H1 (cell line): Measurements from ENCODE around the gene HIPK3. TPM values are rescaled to one million over a fixed set of nuclear protein-coding genes. Genes with fewer than 3 reads are reported as not detected.

Experiments
- CTCF ChIA-PET: fragments of 300-600 bp; sonication (Branson Sonifier 250); formaldehyde crosslinking; loops from one replicate; lab custom pipeline; 2021; ENCODE audit not compliant: partially characterized antibody; lab: Charles Lee
- POLR2A ChIA-PET: fragments of 300-600 bp; sonication (Branson Sonifier 250); formaldehyde crosslinking; loops from one replicate; lab custom pipeline; 2021; ENCODE audit warnings: inconsistent platforms; ENCODE audit not compliant: partially characterized antibody; lab: Charles Lee
- DNase-seq, 2 experiments: peaks; one replicate each; pipeline versions ENCODE4 v3.0.0 to v3.0.0-alpha.2; 2010 to 2022; ENCODE audit warnings: low spot score in 2 of 2, low read depth in 1 of 2, mixed read lengths in 1 of 2
- FAIRE-seq: peaks from 2 replicates; lab custom pipeline; 2011; peaks lifted over from hg19 to GRCh38; lab: Jason Lieb, UNC
- H2AFZ ChIP-seq: 2 replicates; pipeline ENCODE4 v1.8.1; 2012; ENCODE audit warnings: low read length, inconsistent platforms
- H2AK5ac ChIP-seq: 2 replicates; pipeline ENCODE4 v1.6.1; 2013; ENCODE audit warnings: low read depth, low read length
- H2BK120ac ChIP-seq: replicated peaks from 2 replicates; pipeline ENCODE3; 2013; ENCODE audit warnings: low read depth, low read length, inconsistent platforms
- H2BK12ac ChIP-seq: 2 replicates; pipeline ENCODE4 v1.6.1; 2013; ENCODE audit warnings: low read depth, low read length
- H2BK15ac ChIP-seq: 2 replicates; pipeline ENCODE4 v1.6.1; 2013; ENCODE audit warnings: low read length
- H2BK20ac ChIP-seq: 2 replicates; pipeline ENCODE4 v1.6.1; 2013; ENCODE audit warnings: low read length
- H2BK5ac ChIP-seq: 2 replicates; pipeline ENCODE4 v1.6.1; 2013; ENCODE audit warnings: low read depth, low read length
- H3K14ac ChIP-seq: 2 replicates; pipeline ENCODE4 v1.6.1; 2013; ENCODE audit warnings: inconsistent platforms; ENCODE audit not compliant: insufficient read length
- H3K18ac ChIP-seq: 2 replicates; pipeline ENCODE4 v1.6.1; 2013; ENCODE audit warnings: low read length; ENCODE audit errors: extremely low read depth
- H3K23ac ChIP-seq: 2 replicates; pipeline ENCODE4 v1.6.1; 2013; ENCODE audit warnings: inconsistent platforms; ENCODE audit not compliant: insufficient read length
- H3K23me2 ChIP-seq: 2 replicates; pipeline ENCODE4 v1.6.1; 2013; ENCODE audit warnings: low read depth, low read length
- H3K27ac ChIP-seq: 2 replicates; pipeline ENCODE4 v1.6.1; 2011; ENCODE audit warnings: low read depth, low read length, inconsistent platforms
- H3K27me3 ChIP-seq, 4 experiments: replicated peaks in 1 of 4; 1 replicate in 1 of 4; 2 replicates in 3 of 4; pipeline versions ENCODE4 v1.6.1 to v1.8.1; 2011 to 2013; ENCODE audit warnings: low read length in 3 of 4, mild to moderate bottlenecking in 3 of 4, inconsistent platforms in 2 of 4, mixed read lengths in 2 of 4, moderate library complexity in 1 of 4; ENCODE audit not compliant: control insufficient read depth in 3 of 4, insufficient read depth in 3 of 4; ENCODE audit errors: extremely low read depth in 1 of 4
- H3K36me3 ChIP-seq, 4 experiments: 2 replicates each; pipeline versions ENCODE4 v1.6.1 to v1.8.1; 2011 to 2013; ENCODE audit warnings: mild to moderate bottlenecking in 4 of 4, low read length in 3 of 4, moderate library complexity in 2 of 4, control low read depth in 1 of 4, inconsistent platforms in 1 of 4; ENCODE audit not compliant: insufficient read depth in 4 of 4, control insufficient read depth in 2 of 4
- H3K4ac ChIP-seq: replicated peaks from 2 replicates; pipeline ENCODE3; 2013; ENCODE audit warnings: low read length, low read depth, mixed read lengths, inconsistent platforms; ENCODE audit not compliant: insufficient read length
- H3K4me1 ChIP-seq, 4 experiments: replicated peaks in 1 of 4; 1 replicate in 1 of 4; 2 replicates in 3 of 4; pipeline versions ENCODE4 v1.6.1 to v1.8.1; 2011 to 2013; ENCODE audit warnings: low read length in 3 of 4, inconsistent platforms in 2 of 4, mixed read lengths in 1 of 4; ENCODE audit not compliant: insufficient read depth in 4 of 4, control insufficient read depth in 3 of 4
- H3K4me2 ChIP-seq, 2 experiments: 2 replicates each; pipeline versions ENCODE4 v1.6.1 to v1.8.1; 2011 to 2013; ENCODE audit warnings: low read depth in 2 of 2, low read length in 2 of 2, control low read depth in 1 of 2, inconsistent platforms in 1 of 2, mild to moderate bottlenecking in 1 of 2; ENCODE audit not compliant: insufficient read depth in 1 of 2
- H3K4me3 ChIP-seq, 4 experiments: fragments of 200-600, 300-600 bp in 1 of 4; sonication (generic), shearing (Covaris generic), sonication (Bioruptor Twin) in 1 of 4; 2 replicates each; pipeline versions ENCODE4 v1.5.1 to v1.8.1; 2011 to 2016; ENCODE audit warnings: low read length in 4 of 4, low read depth in 3 of 4, control low read depth in 2 of 4, inconsistent platforms in 2 of 4, mild to moderate bottlenecking in 2 of 4, mixed read lengths in 1 of 4, moderate library complexity in 1 of 4; ENCODE audit not compliant: insufficient read depth in 2 of 4; ENCODE audit errors: extremely low read depth in 1 of 4
- H3K56ac ChIP-seq: replicated peaks from 2 replicates; pipeline ENCODE3; 2013; ENCODE audit warnings: low read depth, mild to moderate bottlenecking, mixed read lengths, low read length, inconsistent platforms; ENCODE audit not compliant: insufficient read length
- H3K79me1 ChIP-seq: 2 replicates; pipeline ENCODE4 v1.6.1; 2013; ENCODE audit warnings: low read depth, low read length, control low read depth
- H3K79me2 ChIP-seq, 2 experiments: 2 replicates each; pipeline versions ENCODE4 v1.6.1 to v1.8.1; 2012 to 2013; ENCODE audit warnings: low read length in 2 of 2, mild to moderate bottlenecking in 2 of 2, inconsistent platforms in 1 of 2; ENCODE audit not compliant: insufficient read depth in 2 of 2, control insufficient read depth in 1 of 2
- H3K9ac ChIP-seq, 4 experiments: replicated peaks in 1 of 4; 1 replicate in 1 of 4; 2 replicates in 3 of 4; pipeline versions ENCODE4 v1.6.1 to v1.8.1; 2011 to 2013; ENCODE audit warnings: low read depth in 3 of 4, low read length in 3 of 4, control low read depth in 2 of 4, mild to moderate bottlenecking in 2 of 4, moderate library complexity in 2 of 4, inconsistent platforms in 1 of 4; ENCODE audit errors: extremely low read depth in 1 of 4
- H3K9me3 ChIP-seq, 2 experiments: 2 replicates each; pipeline versions ENCODE4 v1.6.1 to v1.8.1; 2012 to 2013; ENCODE audit warnings: mild to moderate bottlenecking in 2 of 2, moderate library complexity in 2 of 2, control low read depth in 1 of 2, inconsistent platforms in 1 of 2, low read depth in 1 of 2, low read length in 1 of 2, mixed read lengths in 1 of 2; ENCODE audit not compliant: insufficient read depth in 2 of 2
- H4K20me1 ChIP-seq, 2 experiments: replicated peaks in 1 of 2; 2 replicates each; pipeline versions ENCODE3 to v1.8.1; 2011 to 2013; ENCODE audit warnings: inconsistent platforms in 2 of 2, low read length in 2 of 2, mild to moderate bottlenecking in 1 of 2; ENCODE audit not compliant: insufficient read depth in 2 of 2, control insufficient read depth in 1 of 2
- H4K5ac ChIP-seq: 2 replicates; pipeline ENCODE4 v1.6.1; 2013; ENCODE audit warnings: low read length, low read depth, mixed read lengths, inconsistent platforms; ENCODE audit not compliant: insufficient read length
- H4K8ac ChIP-seq: 2 replicates; pipeline ENCODE4 v1.8.0; 2013; ENCODE audit warnings: mild to moderate bottlenecking, moderate library complexity, low read length, inconsistent platforms; ENCODE audit not compliant: insufficient read depth; ENCODE audit errors: extremely low read depth
- H4K91ac ChIP-seq: replicated peaks from 2 replicates; pipeline ENCODE3; 2013; ENCODE audit warnings: low read length, mixed read lengths, inconsistent platforms; ENCODE audit not compliant: insufficient read length
- CREB1 ChIP-seq: IDR thresholded peaks from 2 replicates; pipeline ENCODE4 v1.6.1; 2012; ENCODE audit warnings: inconsistent platforms
- CTBP2 ChIP-seq: IDR thresholded peaks from 2 replicates; pipeline ENCODE4 v1.7.0; 2011; ENCODE audit warnings: borderline replicate concordance, mild to moderate bottlenecking, moderate library complexity, mixed read lengths, low read length; ENCODE audit not compliant: insufficient read depth, insufficient read length
- NANOG ChIP-seq: IDR thresholded peaks from 2 replicates; pipeline ENCODE4 v1.6.1; 2011; ENCODE audit warnings: low read length, low read depth, mild to moderate bottlenecking, inconsistent platforms; ENCODE audit not compliant: insufficient read depth, poor library complexity, severe bottlenecking
- TAF7 ChIP-seq: optimal IDR thresholded peaks from 2 replicates; pipeline ENCODE3; 2011; ENCODE audit warnings: low read depth, mild to moderate bottlenecking, inconsistent platforms, low read length, moderate library complexity, borderline replicate concordance
- TEAD4 ChIP-seq: IDR thresholded peaks from 2 replicates; pipeline ENCODE4 v1.6.1; 2012; ENCODE audit warnings: low read depth, low read length, inconsistent platforms, mixed read lengths
- polyA plus RNA-seq, 7 experiments: library from polyadenylated mRNA; depleted of rRNA in 3 of 7; stranded (reverse) in 5 of 7; unstranded in 2 of 7; fragments of >200 nt in 5 of 7; fragments of 200-250 nt in 2 of 7; gene quantifications; 1 replicate in 5 of 7; 2 replicates in 1 of 7; 4 replicates in 1 of 7; pipeline versions ENCODE4 v1.2.1 to v1.2.3, GENCODE V29; 2011 to 2013; ENCODE audit warnings: missing spikeins in 2 of 7, mixed read lengths in 2 of 7
- total RNA-seq: library from RNA; stranded (reverse); fragmentation: NEBNext Ultra II Directional; extraction: Animal tissue kit (Norgen Biotek cat#: 25700); gene quantifications from 2 replicates; pipeline ENCODE4 v1.2.1, GENCODE V29; 2021

Gene HIPK3
- total and polyA plus RNA-seq, 2 of the 8 experiments (the other 6 are each of a cell fraction or from before 2014, with no cell fraction given): 5.0 to 22.3 TPM

- no peak overlapping the region for H2BK5ac ChIP-seq
- peaks cover 2 to 4% of the 10 kb centered on the region in 2 experiments for H4K20me1 ChIP-seq
- no peak for FAIRE-seq
- no peak overlapping the region for H2AK5ac ChIP-seq
- no peak overlapping the region for H3K27ac ChIP-seq
- ChIA-PET POLR2A (interaction anchor here (0.7 kb wide), 1 partner anchor 81 kb away, joined by 4 read pairs; no protein-coding TSS in a partner anchor), CTCF (interaction anchor here (1.6 kb wide), 1 partner anchor 12 kb away, joined by 3 read pairs; no protein-coding TSS in a partner anchor)
- no peak overlapping the region for H2BK15ac ChIP-seq
- H3K9me3 ChIP-seq: no peaks in the 10 kb centered on the region
- H3K14ac ChIP-seq: no peak overlapping the region
- no peak overlapping the region for H2BK12ac ChIP-seq
- H3K9ac ChIP-seq: no peak overlapping the region
- H3K4me2 ChIP-seq: no peak overlapping the region
- peaks cover 0 to 34% of the 10 kb centered on the region in 2 experiments; a peak in 2 of 4 replicates for H3K79me2 ChIP-seq
- no peaks in the 10 kb centered on the region for H3K36me3 ChIP-seq
- H3K4me3 ChIP-seq: no peak overlapping the region
- H2BK20ac ChIP-seq: no peak overlapping the region
- H2AFZ ChIP-seq: no peak overlapping the region
- no peak overlapping the region for H3K4ac ChIP-seq
- H4K8ac ChIP-seq: no peak overlapping the region
- no peak overlapping the region for H4K91ac ChIP-seq
- no peaks in the 10 kb centered on the region; the same call in 1 of the 2 replicates for H3K23me2 ChIP-seq
- DNase-seq: no peak
- no peaks in the 10 kb centered on the region for H3K27me3 ChIP-seq
- no peaks in the 10 kb centered on the region for H3K4me1 ChIP-seq
- TF ChIP-seq CTBP2: no peak
- TF ChIP-seq TEAD4: no peak
- TF ChIP-seq NANOG: no peak
- no peak for TF ChIP-seq CREB1
- TF ChIP-seq TAF7: no peak
- no peak overlapping the region for H3K18ac ChIP-seq
- no peak overlapping the region for H3K56ac ChIP-seq
- H3K79me1 ChIP-seq: peaks cover 2% of the 10 kb centered on the region; the same call in 1 of the 2 replicates
- no peak overlapping the region for H3K23ac ChIP-seq
- no peak overlapping the region for H4K5ac ChIP-seq
- no peak overlapping the region for H2BK120ac ChIP-seq
Measured at GRCh38 chr11:33307984-33308383, 50.8 kb downstream of the HIPK3 start.
